Fibroblast of the aortic adventitia (primary cell): ENCODE measurements around the gene CFAP70. TPM values are rescaled to one million over a fixed set of nuclear protein-coding genes. Genes with fewer than 3 reads are reported as not detected.

ENCODE experiments used
- DNase-seq: peaks from one replicate; pipeline ENCODE4 v3.0.0-alpha.2; 2010; ENCODE audit warnings: low read depth
- H3K4me3 ChIP-seq: 2 replicates; pipeline ENCODE4 v1.5.1; 2011; ENCODE audit warnings: low read depth, mild to moderate bottlenecking, control low read depth, low read length, moderate library complexity
- total RNA-seq: library from RNA; depleted of rRNA; stranded (reverse); fragments of >200 nt; gene quantifications from 2 replicates; pipeline ENCODE4 v1.2.3, GENCODE V29; 2012; ENCODE audit warnings: low replicate concordance
- TF ChIP-seq, protein P1 (sequence below): IDR thresholded peaks from 2 replicates; pipeline ENCODE4 v1.5.1; 2011; ENCODE audit warnings: mild to moderate bottlenecking, low read length, control low read depth, inconsistent platforms; ENCODE audit not compliant: insufficient read depth

The CFAP70 gene
- total RNA-seq, 1 donor = 1.4 TPM

GRCh38 chr10:73376679-73377078, 18.0 kb upstream of the CFAP70 start:
- no peak for DNase-seq
- TF ChIP-seq, protein P1, sequence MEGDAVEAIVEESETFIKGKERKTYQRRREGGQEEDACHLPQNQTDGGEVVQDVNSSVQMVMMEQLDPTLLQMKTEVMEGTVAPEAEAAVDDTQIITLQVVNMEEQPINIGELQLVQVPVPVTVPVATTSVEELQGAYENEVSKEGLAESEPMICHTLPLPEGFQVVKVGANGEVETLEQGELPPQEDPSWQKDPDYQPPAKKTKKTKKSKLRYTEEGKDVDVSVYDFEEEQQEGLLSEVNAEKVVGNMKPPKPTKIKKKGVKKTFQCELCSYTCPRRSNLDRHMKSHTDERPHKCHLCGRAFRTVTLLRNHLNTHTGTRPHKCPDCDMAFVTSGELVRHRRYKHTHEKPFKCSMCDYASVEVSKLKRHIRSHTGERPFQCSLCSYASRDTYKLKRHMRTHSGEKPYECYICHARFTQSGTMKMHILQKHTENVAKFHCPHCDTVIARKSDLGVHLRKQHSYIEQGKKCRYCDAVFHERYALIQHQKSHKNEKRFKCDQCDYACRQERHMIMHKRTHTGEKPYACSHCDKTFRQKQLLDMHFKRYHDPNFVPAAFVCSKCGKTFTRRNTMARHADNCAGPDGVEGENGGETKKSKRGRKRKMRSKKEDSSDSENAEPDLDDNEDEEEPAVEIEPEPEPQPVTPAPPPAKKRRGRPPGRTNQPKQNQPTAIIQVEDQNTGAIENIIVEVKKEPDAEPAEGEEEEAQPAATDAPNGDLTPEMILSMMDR = no peak
- H3K4me3 ChIP-seq = no peak overlapping the region

GRCh38 chr10:73368238-73368637, 9.6 kb upstream of the CFAP70 start:
- DNase-seq = no peak
- TF ChIP-seq, protein P1 = no peak
- no peak overlapping the region for H3K4me3 ChIP-seq

DNA sequence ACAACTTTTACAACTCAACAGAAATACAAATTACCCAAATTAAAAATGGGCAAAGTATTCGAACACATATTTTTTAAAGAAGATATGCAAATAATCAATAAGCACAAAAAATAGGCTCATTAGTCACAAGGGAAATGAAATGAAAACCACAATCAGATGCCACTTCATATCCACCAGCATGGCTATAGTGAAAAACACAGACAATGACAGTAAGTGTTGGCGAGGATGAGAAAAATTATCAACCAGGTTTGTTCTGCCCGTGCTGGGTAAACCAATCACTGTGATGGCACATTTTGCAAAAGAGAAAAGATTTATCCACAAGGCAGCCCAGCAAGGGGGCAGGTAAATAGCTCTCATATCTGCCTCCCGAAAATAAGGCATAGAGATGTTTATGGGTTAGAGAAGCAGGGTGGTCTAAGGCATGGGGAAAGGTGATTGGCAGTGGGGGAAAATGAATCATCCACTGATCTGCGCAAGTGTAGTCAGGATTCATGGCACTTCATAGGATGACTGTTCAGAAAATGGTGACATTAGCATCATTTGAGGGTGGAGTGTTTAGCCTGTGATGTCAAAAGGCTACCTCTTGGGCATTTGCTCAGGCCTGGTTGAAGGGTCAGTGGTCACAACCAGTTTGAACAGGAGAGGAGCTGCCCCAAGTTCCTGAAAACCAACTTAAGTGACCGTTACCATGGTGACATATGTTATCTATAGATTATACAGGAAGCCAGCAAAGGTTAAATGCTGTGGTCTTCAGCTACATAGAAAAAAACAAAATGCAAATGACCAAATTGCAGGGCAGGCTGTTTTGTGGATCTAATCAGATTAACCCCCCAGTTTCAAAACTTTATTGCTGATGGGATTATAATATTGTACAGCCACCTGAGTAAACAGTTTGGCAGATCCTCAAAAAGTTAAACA, 8.0 kb upstream of the CFAP70 start:
- TF ChIP-seq, protein P1 = no peak
- DNase-seq = no peak
- H3K4me3 ChIP-seq = no peak overlapping the region

- no peak overlapping the region for H3K4me3 ChIP-seq
- DNase-seq = no peak
- TF ChIP-seq, protein P1 = no peak
These were observed 6.3 kb upstream of the CFAP70 start for GRCh38 chr10:73364964-73365363.

DNA sequence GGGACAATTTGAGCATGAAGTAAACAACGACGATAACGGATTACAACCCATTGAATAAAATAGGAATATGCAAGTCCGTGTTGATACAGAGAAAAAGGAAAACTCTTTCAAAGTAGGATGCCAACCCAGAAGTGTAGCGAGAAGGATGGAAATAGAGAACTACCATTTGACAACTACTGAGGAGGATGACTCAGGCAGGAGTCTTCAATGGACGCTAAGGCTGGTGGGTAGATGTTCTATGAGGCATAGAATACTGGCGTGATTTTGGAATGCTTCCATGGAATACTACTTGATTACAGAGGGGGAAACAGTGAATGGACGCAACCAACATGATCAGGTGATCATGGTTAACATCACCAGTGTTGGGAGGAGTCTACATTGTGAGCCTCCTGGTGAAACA, 828 bp upstream of the CFAP70 start:
- TF ChIP-seq, protein P1 = no peak
- H3K4me3 ChIP-seq = no peak overlapping the region
- DNase-seq = no peak

GRCh38 chr10:73357821-73358220, 843 bp downstream of the CFAP70 start:
- no peak for DNase-seq
- H3K4me3 ChIP-seq = peak overlapping the region; percentile 77
- TF ChIP-seq, protein P1 = no peak
